ENCODE results near the gene ABLIM1. TPM values are rescaled to one million over a fixed set of nuclear protein-coding genes. Genes with fewer than 3 reads are reported as not detected.

ABLIM1 gene
- polyA plus RNA-seq, 10 donors = 47.0 to 67.4 (median 52.4) TPM

GRCh38 chr10:114491419-114491818 lies 166.7 kb downstream of the ABLIM1 start:
- DNase-seq = peak; percentile 43 to 78 (median 70)

- no peak for DNase-seq
These were observed 168.4 kb downstream of the ABLIM1 start for GRCh38 chr10:114489521-114490310.

GRCh38 chr10:114487815-114488536 lies 170.1 kb downstream of the ABLIM1 start:
- no peak for DNase-seq

GRCh38 chr10:114486938-114487814 lies 170.9 kb downstream of the ABLIM1 start:
- DNase-seq = no peak

- DNase-seq = peak in 1 of 3 donors; percentile 77
These were observed 172.2 kb downstream of the ABLIM1 start for GRCh38 chr10:114485696-114486400.

- DNase-seq = no peak
These were observed 174.5 kb downstream of the ABLIM1 start for GRCh38 chr10:114483575-114483974.

GRCh38 chr10:114482480-114483304 lies 175.4 kb downstream of the ABLIM1 start:
- DNase-seq = peak; percentile 49 to 69 (median 52)

- DNase-seq = no peak
These were observed 177.0 kb downstream of the ABLIM1 start for GRCh38 chr10:114481055-114481454.

- DNase-seq = no peak
These were observed 178.2 kb downstream of the ABLIM1 start for GRCh38 chr10:114479836-114480235.

GRCh38 chr10:114479307-114479706 lies 178.8 kb downstream of the ABLIM1 start:
- DNase-seq = peak in 2 of 3 donors; percentile 36 to 62

GRCh38 chr10:114478281-114478680 lies 179.8 kb downstream of the ABLIM1 start:
- DNase-seq = no peak

- peak; percentile 62 to 93 (median 87) for DNase-seq
These were observed 180.8 kb downstream of the ABLIM1 start for GRCh38 chr10:114477285-114477684.

GRCh38 chr10:114474989-114475388 lies 183.1 kb downstream of the ABLIM1 start:
- no peak for DNase-seq

GRCh38 chr10:114473776-114474175 lies 184.3 kb downstream of the ABLIM1 start:
- no peak for DNase-seq

GRCh38 chr10:114472877-114473253 lies 185.2 kb downstream of the ABLIM1 start:
- no peak for DNase-seq

GRCh38 chr10:114471906-114472876 lies 185.9 kb downstream of the ABLIM1 start:
- DNase-seq = no peak

GRCh38 chr10:114470956-114471905 lies 186.8 kb downstream of the ABLIM1 start:
- DNase-seq = peak; percentile 65 to 84 (median 78)

GRCh38 chr10:114470361-114470760 lies 187.7 kb downstream of the ABLIM1 start:
- DNase-seq = no peak

Data from muscle of back (tissue), 11 donors.